Neural progenitor cell (in vitro differentiated cells): Measurements from ENCODE around the gene ST8SIA5. TPM values are rescaled to one million over a fixed set of nuclear protein-coding genes. Genes with fewer than 3 reads are reported as not detected.

Source experiments
- DNase-seq: peaks from one replicate; pipeline ENCODE4 v3.0.0-alpha.2; 2016; ENCODE audit warnings: low spot score
- H2AFZ ChIP-seq: fragments of 200-600 bp; sonication (generic); replicated peaks from 2 replicates; pipeline ENCODE4 v1.6.1; 2016; ENCODE audit warnings: antibody characterized with exemption
- H3F3A ChIP-seq: fragments of 200-600 bp; sonication (generic); 2 replicates; pipeline ENCODE4 v1.6.1; 2016; ENCODE audit warnings: antibody characterized with exemption, low read depth
- H3K27ac ChIP-seq: fragments of 200-600 bp; sonication (generic); 2 replicates; pipeline ENCODE4 v1.5.1; 2016; ENCODE audit warnings: mild to moderate bottlenecking
- H3K27me3 ChIP-seq: fragments of 200-600 bp; sonication (generic); 2 replicates; pipeline ENCODE4 v1.6.1; 2016; ENCODE audit warnings: mild to moderate bottlenecking, moderate library complexity
- H3K36me3 ChIP-seq: fragments of 200-600 bp; sonication (generic); 2 replicates; pipeline ENCODE4 v1.5.1; 2016
- H3K4me1 ChIP-seq: fragments of 200-600 bp; sonication (generic); 2 replicates; pipeline ENCODE4 v1.6.1; 2016; ENCODE audit warnings: mixed run types
- H3K4me2 ChIP-seq: fragments of 200-600 bp; sonication (generic); 2 replicates; pipeline ENCODE4 v1.6.1; 2016
- H3K4me3 ChIP-seq: fragments of 200-600 bp; sonication (generic); 2 replicates; pipeline ENCODE4 v1.5.1; 2016
- H3K79me2 ChIP-seq: fragments of 200-600 bp; sonication (generic); 2 replicates; pipeline ENCODE4 v1.6.1; 2016; ENCODE audit warnings: low read depth
- H3K9ac ChIP-seq: fragments of 200-600 bp; sonication (generic); 2 replicates; pipeline ENCODE4 v1.6.1; 2016
- H3K9me3 ChIP-seq: fragments of 200-600 bp; sonication (generic); 2 replicates; pipeline ENCODE4 v1.5.1; 2016; ENCODE audit warnings: low read depth
- H4K20me1 ChIP-seq: fragments of 200-600 bp; sonication (generic); 2 replicates; pipeline ENCODE4 v1.6.1; 2016; ENCODE audit warnings: low read depth
- H3K27ac Mint-ChIP-seq: 3 replicates; pipeline ENCODE4 v1.8.0; 2021; ENCODE audit warnings: mixed read lengths
- H3K27me3 Mint-ChIP-seq: 2 replicates; pipeline ENCODE4 v1.8.0; 2022; ENCODE audit warnings: low read depth, mild to moderate bottlenecking, inconsistent platforms, moderate library complexity, mixed read lengths; ENCODE audit not compliant: insufficient read depth
- H3K36me3 Mint-ChIP-seq: 3 replicates; pipeline ENCODE4 v1.8.0; 2021; ENCODE audit warnings: mixed read lengths
- H3K4me1 Mint-ChIP-seq: 3 replicates; pipeline ENCODE4 v1.8.0; 2021; ENCODE audit warnings: mixed read lengths
- H3K4me3 Mint-ChIP-seq: 3 replicates; pipeline ENCODE4 v1.8.0; 2021; ENCODE audit warnings: mild to moderate bottlenecking, moderate library complexity, mixed read lengths
- H3K9me3 Mint-ChIP-seq: 3 replicates; pipeline ENCODE4 v1.8.0; 2020; ENCODE audit warnings: mixed read lengths
- CTCF ChIP-seq: fragments of 200-600 bp; sonication (generic); IDR thresholded peaks from 2 replicates; pipeline ENCODE4 v1.5.1; 2017; ENCODE audit warnings: antibody characterized with exemption, mild to moderate bottlenecking
- EZH2 ChIP-seq: fragments of 200-600 bp; sonication (generic); IDR thresholded peaks from 2 replicates; pipeline ENCODE4 v1.6.1; 2017; ENCODE audit warnings: antibody characterized with exemption, mild to moderate bottlenecking, moderate library complexity
- EZH2phosphoT487 ChIP-seq: fragments of 200-600 bp; sonication (generic); IDR thresholded peaks from 2 replicates; pipeline ENCODE4 v1.6.1; 2017; ENCODE audit warnings: antibody characterized with exemption
- total RNA-seq: library from RNA; depleted of rRNA; stranded (reverse); fragments of >200 nt; gene quantifications from 2 replicates; pipeline ENCODE4 v1.2.3, GENCODE V29; 2015; ENCODE audit warnings: low replicate concordance

The ST8SIA5 gene
- total RNA-seq, 1 donor from 2014 or later: 0.04 TPM

GRCh38 chr18:46727177-46727576, 29.7 kb downstream of the ST8SIA5 start:
- H3K79me2 ChIP-seq: no peaks in the 10 kb centered on the region
- TF ChIP-seq EZH2: no peak
- TF ChIP-seq CTCF: no peak
- no peak for TF ChIP-seq EZH2phosphoT487

GRCh38 chr18:46725310-46725709, 31.5 kb downstream of the ST8SIA5 start:
- Mint-ChIP-seq H3K4me3 (no peak overlapping the region), H3K27ac (peak overlapping the region; percentile 28), H3K36me3 (no peaks in the 10 kb centered on the region), H3K27me3 (peaks cover 2% of the 10 kb centered on the region), H3K4me1 (no peaks in the 10 kb centered on the region), H3K9me3 (peaks cover 10% of the 10 kb centered on the region)
- Histone ChIP-seq H4K20me1 (no peaks in the 10 kb centered on the region), H3K9ac (no peak overlapping the region), H2AFZ (no peak overlapping the region), H3K27ac (no peak overlapping the region), H3K4me2 (no peak overlapping the region), H3K79me2 (no peaks in the 10 kb centered on the region), H3K36me3 (no peaks in the 10 kb centered on the region), H3K4me1 (no peaks in the 10 kb centered on the region), H3K9me3 (no peaks in the 10 kb centered on the region), H3F3A (no peaks in the 10 kb centered on the region), H3K4me3 (no peak overlapping the region), H3K27me3 (no peaks in the 10 kb centered on the region)
- no peak for TF ChIP-seq EZH2
- TF ChIP-seq EZH2phosphoT487: no peak
- TF ChIP-seq CTCF: no peak
- DNase-seq: no peak

More at GRCh38 chr18:46727177-46727576, 29.7 kb downstream of the ST8SIA5 start:
- Mint-ChIP-seq H3K4me1 (no peaks in the 10 kb centered on the region), H3K27ac (no peak overlapping the region), H3K36me3 (no peaks in the 10 kb centered on the region), H3K4me3 (no peak overlapping the region), H3K27me3 (no peaks in the 10 kb centered on the region), H3K9me3 (peaks cover 25% of the 10 kb centered on the region)
- Histone ChIP-seq H3K9ac (no peak overlapping the region), H3K4me3 (no peak overlapping the region), H3K9me3 (no peaks in the 10 kb centered on the region), H3K4me2 (no peak overlapping the region), H3K4me1 (no peaks in the 10 kb centered on the region), H3K36me3 (no peaks in the 10 kb centered on the region), H3F3A (no peaks in the 10 kb centered on the region), H4K20me1 (no peaks in the 10 kb centered on the region), H2AFZ (no peak overlapping the region), H3K27ac (no peak overlapping the region), H3K27me3 (no peaks in the 10 kb centered on the region)
- DNase-seq: no peak

- DNase-seq: no peak
- H3K4me3 Mint-ChIP-seq: no peak overlapping the region
- no peaks in the 10 kb centered on the region for H3F3A ChIP-seq
- H3K36me3 Mint-ChIP-seq: no peaks in the 10 kb centered on the region
- H3K4me1 Mint-ChIP-seq: peaks cover 8% of the 10 kb centered on the region
- no peaks in the 10 kb centered on the region for H4K20me1 ChIP-seq
- no peak overlapping the region for H3K27ac ChIP-seq
- H3K36me3 ChIP-seq: no peaks in the 10 kb centered on the region
- no peak overlapping the region for H3K4me2 ChIP-seq
- peaks cover 3% of the 10 kb centered on the region for H3K9me3 Mint-ChIP-seq
- no peak overlapping the region for H3K4me3 ChIP-seq
- H2AFZ ChIP-seq: no peak overlapping the region
- peaks cover 6% of the 10 kb centered on the region for H3K27me3 Mint-ChIP-seq
- H3K27ac Mint-ChIP-seq: no peak overlapping the region
- no peak overlapping the region for H3K9ac ChIP-seq
- H3K79me2 ChIP-seq: no peaks in the 10 kb centered on the region
- TF ChIP-seq EZH2phosphoT487: no peak
- no peak for TF ChIP-seq CTCF
- no peak for TF ChIP-seq EZH2
- no peaks in the 10 kb centered on the region for H3K9me3 ChIP-seq
- H3K27me3 ChIP-seq: no peaks in the 10 kb centered on the region
- H3K4me1 ChIP-seq: no peaks in the 10 kb centered on the region
These were observed 32.9 kb downstream of the ST8SIA5 start for GRCh38 chr18:46723856-46724415.
